ENCODE results near the gene VEZT. TPM values are rescaled to one million over a fixed set of nuclear protein-coding genes. Genes with fewer than 3 reads are reported as not detected.
A peak's percentile ranks its signal among the peaks of the same experiment; 100 is the strongest.

VEZT gene
- total RNA-seq, 1 experiment from 2014 or later: 107 TPM

GRCh38 chr12:95169368-95169767 lies 48.2 kb upstream of the VEZT start:
- POLR2A ChIA-PET (ENCODE audit: low non-redundant PET): no interaction called here
- no peak overlapping the region for H3K4me3 ChIP-seq (ENCODE audit: low read depth, low read length, poor library complexity, severe bottlenecking)
- H3K4me1 ChIP-seq (ENCODE audit: insufficient read depth, low read length, poor library complexity, severe bottlenecking): peaks cover 16% of the 10 kb centered on the region
- H3K27ac ChIP-seq (ENCODE audit: low read depth, low read length, poor library complexity, severe bottlenecking): no peak overlapping the region
- intact Hi-C loops (cut with micrococcal nuclease; ENCODE audit: unreplicated experiment): no loop called here
- TF ChIP-seq EZH2 (IDR thresholded peaks at IDR 0.05; ENCODE audit: borderline replicate concordance, low read depth, low read length, poor library complexity, severe bottlenecking) (no peak), CTCF (conservative IDR thresholded peaks at IDR 0.05; ENCODE audit: low read depth, low read length) (no peak)
- CTCF ChIA-PET: no interaction called here
- no peaks in the 10 kb centered on the region for H3K27me3 ChIP-seq (replicated peaks; ENCODE audit: insufficient read depth, low read depth, low read length, poor library complexity)
- no peaks in the 10 kb centered on the region for H3K9me3 ChIP-seq (ENCODE audit: low read depth, low read length, poor library complexity, severe bottlenecking)
- peak; percentile 75 for DNase-seq (ENCODE audit: low spot score)
- H3K36me3 ChIP-seq (ENCODE audit: insufficient read depth, low read length, poor library complexity, severe bottlenecking): no peaks in the 10 kb centered on the region
- no TSS peak for BruUV-seq (replicated peaks)

DNA sequence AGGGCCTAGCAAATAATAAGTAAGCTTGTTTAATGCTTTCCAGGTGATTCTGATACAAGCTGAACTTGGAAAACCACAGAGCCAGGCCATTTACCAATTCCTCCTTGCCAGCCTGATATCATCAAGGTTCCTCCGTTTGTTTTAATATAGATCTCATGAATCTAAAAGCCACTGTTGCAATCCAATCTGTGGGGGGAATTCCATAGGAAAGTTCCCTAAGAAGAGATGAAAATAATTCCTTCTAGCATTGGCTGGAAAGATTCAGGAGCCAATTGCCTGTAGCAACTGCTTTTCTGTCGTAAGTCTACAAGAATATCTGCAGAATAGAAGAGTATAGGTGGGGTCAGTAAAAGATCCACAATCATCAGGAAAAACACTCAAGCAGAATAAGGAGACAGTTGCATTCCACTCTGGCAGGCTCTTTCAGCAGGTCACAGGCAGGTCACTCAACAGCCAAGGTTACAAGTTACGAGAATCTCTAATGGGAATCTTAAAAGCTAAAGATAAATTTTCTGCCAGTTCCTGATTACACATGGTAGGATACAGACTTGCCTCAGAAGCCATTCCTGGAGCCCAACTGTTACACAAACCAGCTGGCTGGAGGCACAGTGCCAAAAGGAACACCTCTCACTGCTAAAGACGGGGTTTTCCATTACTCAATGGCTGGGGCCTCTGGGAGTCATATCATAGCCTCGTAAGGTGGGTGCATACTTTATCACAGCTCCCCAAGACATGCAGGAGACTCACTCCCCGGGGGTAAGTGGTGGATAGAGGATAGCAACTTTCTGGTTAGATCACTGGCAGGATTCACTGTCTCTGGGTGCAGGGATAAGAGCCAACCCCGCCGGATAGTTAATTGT lies 44.0 kb upstream of the VEZT start:
- TF ChIP-seq EZH2 (IDR thresholded peaks at IDR 0.05; ENCODE audit: borderline replicate concordance, low read depth, low read length, poor library complexity, severe bottlenecking) (no peak), CTCF (conservative IDR thresholded peaks at IDR 0.05; ENCODE audit: low read depth, low read length) (no peak)
- peak; percentile 24 for DNase-seq (ENCODE audit: low spot score)
- Histone ChIP-seq H3K4me3 (ENCODE audit: low read depth, low read length, poor library complexity, severe bottlenecking) (no peak overlapping the region), H3K27me3 (replicated peaks; ENCODE audit: insufficient read depth, low read depth, low read length, poor library complexity) (no peaks in the 10 kb centered on the region), H3K27ac (ENCODE audit: low read depth, low read length, poor library complexity, severe bottlenecking) (no peak overlapping the region), H3K9me3 (ENCODE audit: low read depth, low read length, poor library complexity, severe bottlenecking) (no peaks in the 10 kb centered on the region), H3K36me3 (ENCODE audit: insufficient read depth, low read length, poor library complexity, severe bottlenecking) (no peaks in the 10 kb centered on the region), H3K4me1 (ENCODE audit: insufficient read depth, low read length, poor library complexity, severe bottlenecking) (peaks cover 14% of the 10 kb centered on the region)
- no TSS peak for BruUV-seq (replicated peaks)
- ChIA-PET CTCF (no interaction called here), POLR2A (ENCODE audit: low non-redundant PET) (no interaction called here)
- intact Hi-C loops (cut with micrococcal nuclease; ENCODE audit: unreplicated experiment): no loop called here

DNA sequence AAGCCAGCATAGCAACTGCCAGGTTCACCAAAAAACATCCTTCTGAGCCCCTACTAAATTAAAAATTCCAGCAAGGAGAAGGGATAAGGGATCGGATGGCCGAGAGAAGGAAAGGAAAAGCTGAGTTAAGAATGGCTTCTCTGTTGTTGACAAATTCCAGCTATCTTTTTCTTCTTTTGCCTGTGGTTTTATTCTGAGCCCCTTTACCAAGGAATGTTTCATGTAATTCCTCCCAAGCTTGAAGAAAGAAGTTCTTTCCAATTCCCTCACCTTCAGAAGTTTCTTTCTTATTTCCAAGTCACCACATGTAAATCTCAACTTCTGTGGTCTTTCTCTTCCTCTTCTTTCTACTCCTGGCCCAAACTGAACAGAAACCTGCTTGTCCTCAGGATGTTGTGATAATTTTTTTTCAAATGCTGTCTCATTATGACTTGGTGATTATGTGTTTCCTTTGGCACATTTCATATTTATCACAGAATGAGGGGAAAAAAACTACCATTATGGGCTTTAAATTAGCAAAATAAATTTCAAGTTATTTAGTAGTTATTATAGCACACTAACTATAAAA lies 40.3 kb upstream of the VEZT start:
- intact Hi-C loops (cut with micrococcal nuclease; ENCODE audit: unreplicated experiment): no loop called here
- TF ChIP-seq CTCF (conservative IDR thresholded peaks at IDR 0.05; ENCODE audit: low read depth, low read length): no peak
- TF ChIP-seq EZH2 (IDR thresholded peaks at IDR 0.05; ENCODE audit: borderline replicate concordance, low read depth, low read length, poor library complexity, severe bottlenecking): no peak
- no peak overlapping the region for H3K4me3 ChIP-seq (ENCODE audit: low read depth, low read length, poor library complexity, severe bottlenecking)
- no peaks in the 10 kb centered on the region for H3K36me3 ChIP-seq (ENCODE audit: insufficient read depth, low read length, poor library complexity, severe bottlenecking)
- no TSS peak for BruUV-seq (replicated peaks)
- H3K27ac ChIP-seq (ENCODE audit: low read depth, low read length, poor library complexity, severe bottlenecking): no peak overlapping the region
- CTCF ChIA-PET: no interaction called here
- no peak for DNase-seq (ENCODE audit: low spot score)
- H3K4me1 ChIP-seq (ENCODE audit: insufficient read depth, low read length, poor library complexity, severe bottlenecking): peaks cover 3% of the 10 kb centered on the region
- no peaks in the 10 kb centered on the region for H3K27me3 ChIP-seq (replicated peaks; ENCODE audit: insufficient read depth, low read depth, low read length, poor library complexity)
- POLR2A ChIA-PET (ENCODE audit: low non-redundant PET): no interaction called here
- no peaks in the 10 kb centered on the region for H3K9me3 ChIP-seq (ENCODE audit: low read depth, low read length, poor library complexity, severe bottlenecking)

Measured in A673 (cell line).